GM23338 (cell line): ENCODE measurements around the gene ARID1B. TPM values are rescaled to one million over a fixed set of nuclear protein-coding genes. Genes with fewer than 3 reads are reported as not detected.

Source experiments
- ATAC-seq: fragments of 200-7000 bp; cut with Tn5 transposase; 3 replicates; pipeline ENCODE4 v1.9.1; 2020
- DNase-seq: peaks from one replicate; pipeline ENCODE4 v3.0.0-alpha.2; 2015; ENCODE audit warnings: low spot score
- H2AFZ ChIP-seq: fragments of 200-600 bp; sonication (generic); 2 replicates; pipeline ENCODE4 v1.8.0; 2016; ENCODE audit warnings: antibody characterized with exemption, mild to moderate bottlenecking, moderate library complexity
- H3F3A ChIP-seq: fragments of 200-600 bp; sonication (generic); replicated peaks from 2 replicates; pipeline ENCODE4 v1.8.0; 2017; ENCODE audit warnings: antibody characterized with exemption, mixed run types, low read depth
- H3K27ac ChIP-seq: fragments of 200-600 bp; sonication (generic); 2 replicates; pipeline ENCODE4 v1.6.1; 2016; ENCODE audit warnings: low read depth
- H3K27me3 ChIP-seq: fragments of 200-600 bp; sonication (generic); 2 replicates; pipeline ENCODE4 v1.8.0; 2016; ENCODE audit warnings: mild to moderate bottlenecking, mixed run types, moderate library complexity; ENCODE audit not compliant: insufficient read depth
- H3K36me3 ChIP-seq: fragments of 200-600 bp; sonication (generic); 2 replicates; pipeline ENCODE4 v1.8.0; 2016; ENCODE audit warnings: mild to moderate bottlenecking; ENCODE audit not compliant: insufficient read depth
- H3K4me1 ChIP-seq: fragments of 200-600 bp; sonication (generic); 2 replicates; pipeline ENCODE4 v1.8.0; 2016; ENCODE audit warnings: mild to moderate bottlenecking, moderate library complexity; ENCODE audit not compliant: insufficient read depth
- H3K4me2 ChIP-seq: fragments of 200-600 bp; sonication (generic); 2 replicates; pipeline ENCODE4 v1.7.1; 2017; ENCODE audit warnings: mixed run types
- H3K4me3 ChIP-seq: fragments of 200-600 bp; sonication (generic); 2 replicates; pipeline ENCODE4 v1.6.1; 2016; ENCODE audit warnings: mixed run types
- H3K79me2 ChIP-seq: fragments of 200-600 bp; sonication (generic); replicated peaks from 2 replicates; pipeline ENCODE4 v1.8.0; 2017; ENCODE audit warnings: mild to moderate bottlenecking; ENCODE audit not compliant: insufficient read depth
- H3K9me2 ChIP-seq: fragments of 200-600 bp; sonication (generic); 2 replicates; pipeline ENCODE4 v1.8.0; 2017; ENCODE audit not compliant: insufficient read depth
- H4K20me1 ChIP-seq: fragments of 200-600 bp; sonication (generic); replicated peaks from 2 replicates; pipeline ENCODE4 v1.8.0; 2017; ENCODE audit warnings: mild to moderate bottlenecking; ENCODE audit not compliant: insufficient read depth
- H3K27ac Mint-ChIP-seq: 2 replicates; pipeline ENCODE4 v1.8.0; 2020; ENCODE audit warnings: inconsistent platforms, mild to moderate bottlenecking, moderate library complexity, mixed read lengths
- H3K27me3 Mint-ChIP-seq: 3 replicates; pipeline ENCODE4 v1.8.0; 2022; ENCODE audit warnings: low read depth, mild to moderate bottlenecking, moderate library complexity, mixed read lengths, inconsistent platforms; ENCODE audit not compliant: insufficient read depth, poor library complexity
- H3K36me3 Mint-ChIP-seq: 3 replicates; pipeline ENCODE4 v1.8.0; 2021; ENCODE audit warnings: low read depth, mild to moderate bottlenecking, inconsistent platforms, moderate library complexity, mixed read lengths
- H3K4me1 Mint-ChIP-seq: 3 replicates; pipeline ENCODE4 v1.8.0; 2020; ENCODE audit warnings: mild to moderate bottlenecking, inconsistent platforms, mixed read lengths
- H3K4me3 Mint-ChIP-seq: 3 replicates; pipeline ENCODE4 v1.8.0; 2021; ENCODE audit warnings: moderate library complexity, mild to moderate bottlenecking, inconsistent platforms, mixed read lengths
- H3K9me3 Mint-ChIP-seq: 3 replicates; pipeline ENCODE4 v1.8.0; 2020; ENCODE audit warnings: moderate library complexity, mild to moderate bottlenecking, inconsistent platforms, mixed read lengths
- CREB1 ChIP-seq: fragments of 250-450 bp; sonication (Bioruptor Pico); IDR thresholded peaks from 2 replicates; pipeline ENCODE4 v1.5.0; 2020; ENCODE audit warnings: low read depth, mild to moderate bottlenecking, moderate library complexity
- EZH2 ChIP-seq: fragments of 200-600 bp; sonication (generic); IDR thresholded peaks from one replicate; pipeline ENCODE4 v1.8.0; 2017; ENCODE audit warnings: antibody characterized with exemption, mild to moderate bottlenecking, low read depth; ENCODE audit not compliant: unreplicated experiment
- EZH2phosphoT487 ChIP-seq: fragments of 200-600 bp; sonication (generic); IDR thresholded peaks from one replicate; pipeline ENCODE4 v1.8.1; 2018; ENCODE audit warnings: antibody characterized with exemption; ENCODE audit not compliant: unreplicated experiment
- JUNB ChIP-seq: IDR thresholded peaks from one replicate; pipeline ENCODE4 v1.6.1; 2016; ENCODE audit warnings: antibody characterized with exemption; ENCODE audit not compliant: unreplicated experiment
- STAT1 ChIP-seq: IDR thresholded peaks from one replicate; pipeline ENCODE4 v1.6.1; 2016; ENCODE audit warnings: antibody characterized with exemption; ENCODE audit not compliant: unreplicated experiment
- ZNF114 ChIP-seq: fragments of 250-450 bp; sonication (Bioruptor Pico); IDR thresholded peaks from 2 replicates; pipeline ENCODE4 v1.5.0; 2020; ENCODE audit warnings: mild to moderate bottlenecking, moderate library complexity
- ZNF331 ChIP-seq: fragments of 250-450 bp; sonication (Bioruptor Pico); IDR thresholded peaks from 2 replicates; pipeline ENCODE4 v1.5.0; 2020; ENCODE audit warnings: low read depth, mild to moderate bottlenecking, moderate library complexity
- polyA plus RNA-seq: library from polyadenylated mRNA; unstranded; fragments of >200 nt; fragmentation: Nextera tagmentation; extraction: Ambion mirVana; gene quantifications from 2 replicates; pipeline ENCODE4 v1.2.1, GENCODE V29; 2016
- total RNA-seq: library from RNA; depleted of rRNA; stranded (reverse); fragments of >200 nt; shearing (Covaris generic); gene quantifications from 2 replicates; pipeline ENCODE4 v1.2.3, GENCODE V29; 2014
- TF ChIP-seq, protein P1 (sequence below): IDR thresholded peaks from one replicate; pipeline ENCODE4 v1.6.1; 2018; ENCODE audit warnings: antibody characterized with exemption; ENCODE audit not compliant: unreplicated experiment
- TF ChIP-seq, protein P2 (sequence below): fragments of 250-450 bp; sonication (Bioruptor Pico); IDR thresholded peaks from 2 replicates; pipeline ENCODE4 v1.5.0; 2020; ENCODE audit warnings: mild to moderate bottlenecking, moderate library complexity

Gene ARID1B
- total and polyA plus RNA-seq, 2 experiments from 2014 or later: 59.3 to 72.2 TPM

DNA sequence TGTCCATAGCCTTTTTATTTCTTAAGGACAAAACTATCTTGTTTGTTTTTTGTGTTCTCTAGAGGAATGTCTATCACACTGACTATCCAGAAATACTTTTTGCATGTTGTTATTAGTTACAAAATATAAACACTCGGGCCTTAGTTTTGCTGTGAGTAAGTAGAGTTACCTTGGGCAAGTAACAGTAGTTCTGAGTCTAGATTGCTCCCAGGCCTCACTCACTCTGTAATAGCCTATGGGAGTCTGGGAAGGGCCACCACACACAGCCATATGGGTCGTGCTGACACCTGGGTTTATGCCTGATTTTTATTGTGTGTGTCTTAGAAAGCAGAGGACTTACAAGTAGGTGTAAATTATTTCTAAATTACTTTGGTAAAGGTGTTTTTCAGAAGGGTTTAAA, 360.3 kb downstream of the ARID1B start:
- H3K27me3 Mint-ChIP-seq: peaks cover 10% of the 10 kb centered on the region
- no peaks in the 10 kb centered on the region for H3K36me3 ChIP-seq
- H3K4me2 ChIP-seq: no peak overlapping the region
- H3K36me3 Mint-ChIP-seq: peaks cover 9% of the 10 kb centered on the region; the same call in 2 of the 3 replicates
- H3K4me1 Mint-ChIP-seq: no peaks in the 10 kb centered on the region
- no peaks in the 10 kb centered on the region for H3F3A ChIP-seq
- H3K27me3 ChIP-seq: no peaks in the 10 kb centered on the region
- no peak overlapping the region for H3K27ac Mint-ChIP-seq
- H2AFZ ChIP-seq: no peak overlapping the region
- ATAC-seq (no peak), DNase-seq (no peak)
- no peaks in the 10 kb centered on the region for H3K9me3 Mint-ChIP-seq
- no peaks in the 10 kb centered on the region for H3K4me1 ChIP-seq
- no peak overlapping the region for H3K4me3 Mint-ChIP-seq
- no peak overlapping the region for H3K4me3 ChIP-seq
- H3K27ac ChIP-seq: no peak overlapping the region
- H3K79me2 ChIP-seq: no peaks in the 10 kb centered on the region
- H3K9me2 ChIP-seq: no peaks in the 10 kb centered on the region
- TF ChIP-seq ZNF114 (CRISPR knock-in tag) (no peak), EZH2 (no peak), EZH2phosphoT487 (no peak), CREB1 (CRISPR knock-in tag) (no peak), STAT1 (no peak), ZNF331 (CRISPR knock-in tag) (no peak), JUNB (no peak)
- TF ChIP-seq, protein P1, sequence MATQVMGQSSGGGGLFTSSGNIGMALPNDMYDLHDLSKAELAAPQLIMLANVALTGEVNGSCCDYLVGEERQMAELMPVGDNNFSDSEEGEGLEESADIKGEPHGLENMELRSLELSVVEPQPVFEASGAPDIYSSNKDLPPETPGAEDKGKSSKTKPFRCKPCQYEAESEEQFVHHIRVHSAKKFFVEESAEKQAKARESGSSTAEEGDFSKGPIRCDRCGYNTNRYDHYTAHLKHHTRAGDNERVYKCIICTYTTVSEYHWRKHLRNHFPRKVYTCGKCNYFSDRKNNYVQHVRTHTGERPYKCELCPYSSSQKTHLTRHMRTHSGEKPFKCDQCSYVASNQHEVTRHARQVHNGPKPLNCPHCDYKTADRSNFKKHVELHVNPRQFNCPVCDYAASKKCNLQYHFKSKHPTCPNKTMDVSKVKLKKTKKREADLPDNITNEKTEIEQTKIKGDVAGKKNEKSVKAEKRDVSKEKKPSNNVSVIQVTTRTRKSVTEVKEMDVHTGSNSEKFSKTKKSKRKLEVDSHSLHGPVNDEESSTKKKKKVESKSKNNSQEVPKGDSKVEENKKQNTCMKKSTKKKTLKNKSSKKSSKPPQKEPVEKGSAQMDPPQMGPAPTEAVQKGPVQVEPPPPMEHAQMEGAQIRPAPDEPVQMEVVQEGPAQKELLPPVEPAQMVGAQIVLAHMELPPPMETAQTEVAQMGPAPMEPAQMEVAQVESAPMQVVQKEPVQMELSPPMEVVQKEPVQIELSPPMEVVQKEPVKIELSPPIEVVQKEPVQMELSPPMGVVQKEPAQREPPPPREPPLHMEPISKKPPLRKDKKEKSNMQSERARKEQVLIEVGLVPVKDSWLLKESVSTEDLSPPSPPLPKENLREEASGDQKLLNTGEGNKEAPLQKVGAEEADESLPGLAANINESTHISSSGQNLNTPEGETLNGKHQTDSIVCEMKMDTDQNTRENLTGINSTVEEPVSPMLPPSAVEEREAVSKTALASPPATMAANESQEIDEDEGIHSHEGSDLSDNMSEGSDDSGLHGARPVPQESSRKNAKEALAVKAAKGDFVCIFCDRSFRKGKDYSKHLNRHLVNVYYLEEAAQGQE: no peak
- TF ChIP-seq, protein P2, sequence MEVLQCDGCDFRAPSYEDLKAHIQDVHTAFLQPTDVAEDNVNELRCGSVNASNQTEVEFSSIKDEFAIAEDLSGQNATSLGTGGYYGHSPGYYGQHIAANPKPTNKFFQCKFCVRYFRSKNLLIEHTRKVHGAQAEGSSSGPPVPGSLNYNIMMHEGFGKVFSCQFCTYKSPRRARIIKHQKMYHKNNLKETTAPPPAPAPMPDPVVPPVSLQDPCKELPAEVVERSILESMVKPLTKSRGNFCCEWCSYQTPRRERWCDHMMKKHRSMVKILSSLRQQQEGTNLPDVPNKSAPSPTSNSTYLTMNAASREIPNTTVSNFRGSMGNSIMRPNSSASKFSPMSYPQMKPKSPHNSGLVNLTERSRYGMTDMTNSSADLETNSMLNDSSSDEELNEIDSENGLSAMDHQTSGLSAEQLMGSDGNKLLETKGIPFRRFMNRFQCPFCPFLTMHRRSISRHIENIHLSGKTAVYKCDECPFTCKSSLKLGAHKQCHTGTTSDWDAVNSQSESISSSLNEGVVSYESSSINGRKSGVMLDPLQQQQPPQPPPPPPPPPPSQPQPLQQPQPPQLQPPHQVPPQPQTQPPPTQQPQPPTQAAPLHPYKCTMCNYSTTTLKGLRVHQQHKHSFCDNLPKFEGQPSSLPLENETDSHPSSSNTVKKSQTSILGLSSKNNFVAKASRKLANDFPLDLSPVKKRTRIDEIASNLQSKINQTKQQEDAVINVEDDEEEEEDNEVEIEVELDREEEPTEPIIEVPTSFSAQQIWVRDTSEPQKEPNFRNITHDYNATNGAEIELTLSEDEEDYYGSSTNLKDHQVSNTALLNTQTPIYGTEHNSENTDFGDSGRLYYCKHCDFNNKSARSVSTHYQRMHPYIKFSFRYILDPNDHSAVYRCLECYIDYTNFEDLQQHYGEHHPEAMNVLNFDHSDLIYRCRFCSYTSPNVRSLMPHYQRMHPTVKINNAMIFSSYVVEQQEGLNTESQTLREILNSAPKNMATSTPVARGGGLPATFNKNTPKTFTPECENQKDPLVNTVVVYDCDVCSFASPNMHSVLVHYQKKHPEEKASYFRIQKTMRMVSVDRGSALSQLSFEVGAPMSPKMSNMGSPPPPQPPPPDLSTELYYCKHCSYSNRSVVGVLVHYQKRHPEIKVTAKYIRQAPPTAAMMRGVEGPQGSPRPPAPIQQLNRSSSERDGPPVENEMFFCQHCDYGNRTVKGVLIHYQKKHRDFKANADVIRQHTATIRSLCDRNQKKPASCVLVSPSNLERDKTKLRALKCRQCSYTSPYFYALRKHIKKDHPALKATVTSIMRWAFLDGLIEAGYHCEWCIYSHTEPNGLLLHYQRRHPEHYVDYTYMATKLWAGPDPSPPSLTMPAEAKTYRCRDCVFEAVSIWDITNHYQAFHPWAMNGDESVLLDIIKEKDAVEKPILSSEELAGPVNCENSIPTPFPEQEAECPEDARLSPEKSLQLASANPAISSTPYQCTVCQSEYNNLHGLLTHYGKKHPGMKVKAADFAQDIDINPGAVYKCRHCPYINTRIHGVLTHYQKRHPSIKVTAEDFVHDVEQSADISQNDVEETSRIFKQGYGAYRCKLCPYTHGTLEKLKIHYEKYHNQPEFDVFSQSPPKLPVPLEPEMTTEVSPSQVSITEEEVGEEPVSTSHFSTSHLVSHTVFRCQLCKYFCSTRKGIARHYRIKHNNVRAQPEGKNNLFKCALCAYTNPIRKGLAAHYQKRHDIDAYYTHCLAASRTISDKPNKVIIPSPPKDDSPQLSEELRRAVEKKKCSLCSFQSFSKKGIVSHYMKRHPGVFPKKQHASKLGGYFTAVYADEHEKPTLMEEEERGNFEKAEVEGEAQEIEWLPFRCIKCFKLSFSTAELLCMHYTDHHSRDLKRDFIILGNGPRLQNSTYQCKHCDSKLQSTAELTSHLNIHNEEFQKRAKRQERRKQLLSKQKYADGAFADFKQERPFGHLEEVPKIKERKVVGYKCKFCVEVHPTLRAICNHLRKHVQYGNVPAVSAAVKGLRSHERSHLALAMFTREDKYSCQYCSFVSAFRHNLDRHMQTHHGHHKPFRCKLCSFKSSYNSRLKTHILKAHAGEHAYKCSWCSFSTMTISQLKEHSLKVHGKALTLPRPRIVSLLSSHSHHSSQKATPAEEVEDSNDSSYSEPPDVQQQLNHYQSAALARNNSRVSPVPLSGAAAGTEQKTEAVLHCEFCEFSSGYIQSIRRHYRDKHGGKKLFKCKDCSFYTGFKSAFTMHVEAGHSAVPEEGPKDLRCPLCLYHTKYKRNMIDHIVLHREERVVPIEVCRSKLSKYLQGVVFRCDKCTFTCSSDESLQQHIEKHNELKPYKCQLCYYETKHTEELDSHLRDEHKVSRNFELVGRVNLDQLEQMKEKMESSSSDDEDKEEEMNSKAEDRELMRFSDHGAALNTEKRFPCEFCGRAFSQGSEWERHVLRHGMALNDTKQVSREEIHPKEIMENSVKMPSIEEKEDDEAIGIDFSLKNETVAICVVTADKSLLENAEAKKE (CRISPR knock-in tag): no peak
- H4K20me1 ChIP-seq: no peaks in the 10 kb centered on the region; the same call in 1 of the 2 replicates
